Stomach (tissue), 9 donors: ENCODE data around the gene SLC38A1. TPM values are rescaled to one million over a fixed set of nuclear protein-coding genes. Genes with fewer than 3 reads are reported as not detected.

Source experiments
- DNase-seq, 2 donors: peaks; one replicate each; pipeline versions ENCODE4 v3.0.0 to v3.0.0-alpha.2; 2013 to 2019
- H3K27ac ChIP-seq, 5 donors: fragments of 200-600 bp in 4 of 5; sonication (generic) in 4 of 5; one replicate each; pipeline ENCODE4 v1.5.1; 2013 to 2019; ENCODE audit warnings: mild to moderate bottlenecking in 1 of 5, moderate library complexity in 1 of 5
- H3K27me3 ChIP-seq, 3 donors: fragments of 200-600 bp; sonication (generic); one replicate each; pipeline ENCODE4 v1.5.1; 2017 to 2019; ENCODE audit warnings: mixed run types in 1 of 3
- H3K36me3 ChIP-seq, 4 donors: fragments of 200-600 bp; sonication (generic); 1 replicate in 3 of 4; 2 replicates in 1 of 4; pipeline ENCODE4 v1.5.1; 2016 to 2019
- H3K4me1 ChIP-seq, 4 donors: fragments of 200-600 bp; sonication (generic); one replicate each; pipeline ENCODE4 v1.5.1; 2016 to 2019
- H3K4me3 ChIP-seq, 4 donors: fragments of 200-600 bp; sonication (generic) in 3 of 4; one replicate each; pipeline ENCODE4 v1.5.1; 2016 to 2019; ENCODE audit warnings: mild to moderate bottlenecking in 1 of 4
- H3K9me3 ChIP-seq, 4 donors: fragments of 200-600 bp; sonication (generic); one replicate each; pipeline ENCODE4 v1.5.1; 2016 to 2019
- CTCF ChIP-seq, 7 experiments: fragments of 450-650 bp in 4 of 7; fragments of 200-600 bp in 3 of 7; sonication (generic) in 3 of 7; IDR thresholded peaks; one replicate each; pipeline ENCODE4 v1.5.1; 2016 to 2019; ENCODE audit warnings: antibody characterized with exemption in 7 of 7, control low read depth in 2 of 7, mild to moderate bottlenecking in 1 of 7
- EP300 ChIP-seq: sonication (generic); formaldehyde crosslinking; IDR thresholded peaks from one replicate; pipeline ENCODE4 v1.6.1; 2017; ENCODE audit warnings: antibody characterized with exemption
- POLR2A ChIP-seq, 4 donors: fragments of 450-650 bp; IDR thresholded peaks; one replicate each; pipeline ENCODE4 v1.6.1; 2016; ENCODE audit warnings: antibody characterized with exemption in 4 of 4, control low read depth in 2 of 4, mild to moderate bottlenecking in 1 of 4, moderate library complexity in 1 of 4
- POLR2AphosphoS5 ChIP-seq, 3 donors: sonication (generic); formaldehyde crosslinking; IDR thresholded peaks; one replicate each; pipeline ENCODE4 v1.6.1; 2016; ENCODE audit warnings: antibody characterized with exemption in 3 of 3
- WGBS, 5 donors: extraction: QIAGEN DNeasy Blood & Tissue Kit in 3 of 5; methylation state at CpG; one replicate each; pipeline versions ENCODE4 v1.1.5 to v1.1.7; 2013 to 2018; 5-methylcytosine and 5-hydroxymethylcytosine counted together
- intact Hi-C: fragments of 100-400 bp; cut with DNase I; formaldehyde crosslinking; loops from one replicate; pipeline ENCODE4 v1.15.1; 2023; ENCODE audit warnings: low total_unique reads
- polyA plus RNA-seq, 3 donors: library from polyadenylated mRNA; stranded (reverse); fragments of 200-250 nt; gene quantifications; one replicate each; pipeline ENCODE4 v1.2.3, GENCODE V29; 2013
- total RNA-seq, 5 donors: library from RNA; depleted of rRNA; stranded (reverse); fragments of >200 nt; gene quantifications; one replicate each; pipeline versions ENCODE4 v1.1.0 to v1.2.3, GENCODE V29; 2014 to 2016
- donor health status: healthy with polysubstance abuse.
- donor health status: Bipolar disorder and iron deficiency.
- donor health status: healthy.

SLC38A1 gene
- total and polyA plus RNA-seq, 8 donors = 3.2 to 164 (median 51.6) TPM

DNA sequence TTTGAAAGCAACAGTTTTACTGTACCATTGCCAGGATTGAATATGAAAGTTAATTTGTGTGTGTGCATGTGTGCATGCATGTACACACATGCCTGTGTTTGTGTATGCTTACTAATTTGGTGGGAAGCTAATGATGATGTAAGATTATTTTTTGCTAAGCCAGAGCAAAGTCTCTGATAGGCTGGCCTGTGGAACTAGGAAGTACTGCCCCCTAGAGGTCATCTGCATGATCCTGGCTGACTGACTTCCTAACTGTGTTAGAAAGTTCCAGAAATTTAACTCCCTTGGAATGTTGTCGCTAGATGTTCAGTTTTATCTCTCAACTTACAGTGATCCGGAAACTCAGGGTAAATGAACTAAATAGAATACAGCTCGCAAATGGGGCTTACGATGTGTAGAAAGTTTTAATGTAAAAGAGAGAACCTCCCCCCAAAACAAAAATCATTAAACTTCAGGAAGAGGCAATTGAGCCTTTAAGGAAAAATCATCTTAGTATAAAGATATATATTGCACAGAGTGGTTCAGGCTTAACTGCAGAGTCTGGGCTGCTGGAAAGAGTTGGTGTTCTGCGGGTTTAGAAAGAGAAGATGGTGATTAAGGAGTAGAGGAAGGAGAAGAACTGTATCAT is 34.3 kb upstream of the SLC38A1 start:
- H3K4me3 ChIP-seq = no peak overlapping the region
- no peaks in the 10 kb centered on the region for H3K27me3 ChIP-seq
- intact Hi-C loops = loop anchor here (10.0 kb wide), 1 partner anchor 178 kb away; no protein-coding TSS in a partner anchor
- DNase-seq = peak; percentile 45 to 57
- WGBS, 5 donors = 77 to 91% (median 86%) methylated on average over 5 of the region's 5 CpGs
- H3K36me3 ChIP-seq = no peaks in the 10 kb centered on the region
- H3K4me1 ChIP-seq = peaks cover 0 to 10% (median 0%) of the 10 kb centered on the region in 4 donors
- TF ChIP-seq POLR2AphosphoS5 (IDR thresholded peaks at IDR 0.05) = no peak
- no peak for TF ChIP-seq EP300
- peak in 4 of 7 experiments; percentile 35 to 59 (median 54) for TF ChIP-seq CTCF (IDR thresholded peaks at IDR 0.05)
- no peak overlapping the region for H3K27ac ChIP-seq
- peaks cover 0 to 5% (median 2%) of the 10 kb centered on the region in 4 donors for H3K9me3 ChIP-seq

GRCh38 chr12:46300910-46301309 is 32.1 kb upstream of the SLC38A1 start:
- H3K27me3 ChIP-seq = no peaks in the 10 kb centered on the region
- no peak overlapping the region for H3K27ac ChIP-seq
- no peaks in the 10 kb centered on the region for H3K36me3 ChIP-seq
- no peak for TF ChIP-seq POLR2AphosphoS5 (IDR thresholded peaks at IDR 0.05)
- TF ChIP-seq EP300 = no peak
- no peak for TF ChIP-seq CTCF (IDR thresholded peaks at IDR 0.05)
- no peak for TF ChIP-seq POLR2A (IDR thresholded peaks at IDR 0.05)
- H3K4me1 ChIP-seq = peaks cover 0 to 10% (median 0%) of the 10 kb centered on the region in 4 donors
- no peaks in the 10 kb centered on the region for H3K9me3 ChIP-seq
- WGBS, 5 donors = 57 to 71% (median 63%) methylated on average over 3 of the region's 3 CpGs
- peak in 1 of 2 donors; percentile 63 for DNase-seq
- no peak overlapping the region for H3K4me3 ChIP-seq
- intact Hi-C loops = loop anchor here (10.0 kb wide), 1 partner anchor 176 kb away; no protein-coding TSS in a partner anchor

DNA sequence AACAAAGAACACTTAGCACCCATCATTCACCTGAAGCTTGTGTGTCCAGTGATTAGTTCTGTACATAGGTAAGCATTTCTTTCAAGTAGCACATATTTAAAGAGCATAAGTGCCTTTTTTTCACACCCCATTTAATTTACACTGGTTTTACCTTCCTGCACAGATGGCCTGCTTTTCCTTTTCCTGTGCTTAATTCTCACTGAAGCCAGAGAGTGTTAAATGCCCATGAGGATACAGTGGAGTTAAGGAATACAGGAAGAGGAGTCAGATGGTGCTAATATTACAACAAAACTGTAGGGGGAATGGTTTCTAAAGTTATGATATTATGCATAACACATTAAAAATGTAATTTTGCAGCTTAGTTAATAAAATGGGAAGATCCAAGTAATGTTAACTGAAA is 31.0 kb upstream of the SLC38A1 start:
- Histone ChIP-seq H3K36me3 (no peaks in the 10 kb centered on the region), H3K27me3 (no peaks in the 10 kb centered on the region), H3K9me3 (no peaks in the 10 kb centered on the region), H3K4me1 (peaks cover 0 to 10% (median 0%) of the 10 kb centered on the region in 4 donors), H3K27ac (no peak overlapping the region), H3K4me3 (no peak overlapping the region)
- TF ChIP-seq POLR2A (IDR thresholded peaks at IDR 0.05) = no peak
- TF ChIP-seq CTCF (IDR thresholded peaks at IDR 0.05) = no peak
- TF ChIP-seq EP300 = no peak
- no peak for TF ChIP-seq POLR2AphosphoS5 (IDR thresholded peaks at IDR 0.05)
- peak in 1 of 2 donors; percentile 30 for DNase-seq
- intact Hi-C loops = loop anchor here (10.0 kb wide), 2 partner anchors 155 to 175 kb away; no protein-coding TSS in a partner anchor

DNA sequence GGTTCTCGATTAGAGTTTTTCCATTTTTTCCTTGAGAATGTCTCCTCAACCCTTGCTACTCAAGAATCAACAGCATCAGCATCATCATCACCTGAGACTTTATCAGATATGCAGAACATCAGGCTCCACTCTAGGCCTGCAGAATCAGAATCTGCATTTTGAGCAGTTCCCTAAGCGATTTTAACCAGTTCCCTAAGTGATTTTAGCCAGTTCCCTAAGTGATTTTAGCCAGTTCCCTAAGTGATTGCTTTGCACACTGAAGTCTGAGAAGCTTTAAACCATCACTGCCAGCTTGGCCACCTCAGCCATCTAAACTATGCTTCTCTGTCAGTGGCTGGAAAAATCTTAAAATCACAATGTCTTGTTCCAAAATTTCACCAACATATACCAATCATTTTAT is 29.4 kb upstream of the SLC38A1 start:
- Histone ChIP-seq H3K9me3 (no peaks in the 10 kb centered on the region), H3K4me3 (no peak overlapping the region), H3K36me3 (no peaks in the 10 kb centered on the region), H3K4me1 (no peaks in the 10 kb centered on the region), H3K27me3 (no peaks in the 10 kb centered on the region), H3K27ac (no peak overlapping the region)
- intact Hi-C loops = loop anchor here (10.0 kb wide), 1 partner anchor 153 kb away; no protein-coding TSS in a partner anchor
- DNase-seq = no peak
- WGBS, 5 donors = 83 to 95% (median 90%) methylated on average over 2 of the region's 2 CpGs
- no peak for TF ChIP-seq POLR2A (IDR thresholded peaks at IDR 0.05)
- TF ChIP-seq EP300 = no peak
- TF ChIP-seq POLR2AphosphoS5 (IDR thresholded peaks at IDR 0.05) = no peak
- no peak for TF ChIP-seq CTCF (IDR thresholded peaks at IDR 0.05)
